Neural progenitor cell (in vitro differentiated cells): ENCODE data around the gene AKAP8L. TPM values are rescaled to one million over a fixed set of nuclear protein-coding genes. Genes with fewer than 3 reads are reported as not detected.

ENCODE experiments used
- DNase-seq: peaks from one replicate; pipeline ENCODE4 v3.0.0-alpha.2; 2016; ENCODE audit warnings: low spot score
- H2AFZ ChIP-seq: fragments of 200-600 bp; sonication (generic); replicated peaks from 2 replicates; pipeline ENCODE4 v1.6.1; 2016; ENCODE audit warnings: antibody characterized with exemption
- H3F3A ChIP-seq: fragments of 200-600 bp; sonication (generic); 2 replicates; pipeline ENCODE4 v1.6.1; 2016; ENCODE audit warnings: antibody characterized with exemption, low read depth
- H3K27ac ChIP-seq: fragments of 200-600 bp; sonication (generic); 2 replicates; pipeline ENCODE4 v1.5.1; 2016; ENCODE audit warnings: mild to moderate bottlenecking
- H3K27me3 ChIP-seq: fragments of 200-600 bp; sonication (generic); 2 replicates; pipeline ENCODE4 v1.6.1; 2016; ENCODE audit warnings: mild to moderate bottlenecking, moderate library complexity
- H3K36me3 ChIP-seq: fragments of 200-600 bp; sonication (generic); 2 replicates; pipeline ENCODE4 v1.5.1; 2016
- H3K4me1 ChIP-seq: fragments of 200-600 bp; sonication (generic); 2 replicates; pipeline ENCODE4 v1.6.1; 2016; ENCODE audit warnings: mixed run types
- H3K4me2 ChIP-seq: fragments of 200-600 bp; sonication (generic); 2 replicates; pipeline ENCODE4 v1.6.1; 2016
- H3K4me3 ChIP-seq: fragments of 200-600 bp; sonication (generic); 2 replicates; pipeline ENCODE4 v1.5.1; 2016
- H3K79me2 ChIP-seq: fragments of 200-600 bp; sonication (generic); 2 replicates; pipeline ENCODE4 v1.6.1; 2016; ENCODE audit warnings: low read depth
- H3K9ac ChIP-seq: fragments of 200-600 bp; sonication (generic); 2 replicates; pipeline ENCODE4 v1.6.1; 2016
- H3K9me3 ChIP-seq: fragments of 200-600 bp; sonication (generic); 2 replicates; pipeline ENCODE4 v1.5.1; 2016; ENCODE audit warnings: low read depth
- H4K20me1 ChIP-seq: fragments of 200-600 bp; sonication (generic); 2 replicates; pipeline ENCODE4 v1.6.1; 2016; ENCODE audit warnings: low read depth
- H3K27ac Mint-ChIP-seq: 3 replicates; pipeline ENCODE4 v1.8.0; 2021; ENCODE audit warnings: mixed read lengths
- H3K27me3 Mint-ChIP-seq: 2 replicates; pipeline ENCODE4 v1.8.0; 2022; ENCODE audit warnings: low read depth, mild to moderate bottlenecking, inconsistent platforms, moderate library complexity, mixed read lengths; ENCODE audit not compliant: insufficient read depth
- H3K36me3 Mint-ChIP-seq: 3 replicates; pipeline ENCODE4 v1.8.0; 2021; ENCODE audit warnings: mixed read lengths
- H3K4me1 Mint-ChIP-seq: 3 replicates; pipeline ENCODE4 v1.8.0; 2021; ENCODE audit warnings: mixed read lengths
- H3K4me3 Mint-ChIP-seq: 3 replicates; pipeline ENCODE4 v1.8.0; 2021; ENCODE audit warnings: mild to moderate bottlenecking, moderate library complexity, mixed read lengths
- H3K9me3 Mint-ChIP-seq: 3 replicates; pipeline ENCODE4 v1.8.0; 2020; ENCODE audit warnings: mixed read lengths
- CTCF ChIP-seq: fragments of 200-600 bp; sonication (generic); IDR thresholded peaks from 2 replicates; pipeline ENCODE4 v1.5.1; 2017; ENCODE audit warnings: antibody characterized with exemption, mild to moderate bottlenecking
- EZH2 ChIP-seq: fragments of 200-600 bp; sonication (generic); IDR thresholded peaks from 2 replicates; pipeline ENCODE4 v1.6.1; 2017; ENCODE audit warnings: antibody characterized with exemption, mild to moderate bottlenecking, moderate library complexity
- EZH2phosphoT487 ChIP-seq: fragments of 200-600 bp; sonication (generic); IDR thresholded peaks from 2 replicates; pipeline ENCODE4 v1.6.1; 2017; ENCODE audit warnings: antibody characterized with exemption
- total RNA-seq: library from RNA; depleted of rRNA; stranded (reverse); fragments of >200 nt; gene quantifications from 2 replicates; pipeline ENCODE4 v1.2.3, GENCODE V29; 2015; ENCODE audit warnings: low replicate concordance

The AKAP8L gene
- total RNA-seq, 1 donor from 2014 or later, result 131 TPM

GRCh38 chr19:15438124-15438496, 19.3 kb upstream of the AKAP8L start:
- H3F3A ChIP-seq, result peaks cover 6% of the 10 kb centered on the region
- no peak overlapping the region for H3K4me3 ChIP-seq
- Mint-ChIP-seq H3K9me3 (no peaks in the 10 kb centered on the region), H3K4me3 (no peak overlapping the region), H3K36me3 (no peaks in the 10 kb centered on the region), H3K27me3 (peaks cover 9% of the 10 kb centered on the region), H3K4me1 (peaks cover 4% of the 10 kb centered on the region), H3K27ac (no peak overlapping the region)
- no peak overlapping the region for H3K9ac ChIP-seq
- H3K9me3 ChIP-seq, result no peaks in the 10 kb centered on the region
- H3K36me3 ChIP-seq, result no peaks in the 10 kb centered on the region
- no peak for DNase-seq
- no peaks in the 10 kb centered on the region for H3K4me1 ChIP-seq
- H3K79me2 ChIP-seq, result no peaks in the 10 kb centered on the region
- no peak overlapping the region for H3K4me2 ChIP-seq
- H2AFZ ChIP-seq, result no peak overlapping the region
- H3K27me3 ChIP-seq, result no peaks in the 10 kb centered on the region
- H4K20me1 ChIP-seq, result no peaks in the 10 kb centered on the region
- H3K27ac ChIP-seq, result no peak overlapping the region
- TF ChIP-seq CTCF (no peak), EZH2 (no peak), EZH2phosphoT487 (no peak)

- no peaks in the 10 kb centered on the region for H4K20me1 ChIP-seq
- no peak overlapping the region for H3K9ac ChIP-seq
- no peak overlapping the region for H2AFZ ChIP-seq
- Mint-ChIP-seq H3K4me1 (peaks cover 6% of the 10 kb centered on the region), H3K36me3 (no peaks in the 10 kb centered on the region), H3K4me3 (no peak overlapping the region), H3K27me3 (peaks cover 9% of the 10 kb centered on the region), H3K9me3 (no peaks in the 10 kb centered on the region), H3K27ac (no peak overlapping the region)
- no peaks in the 10 kb centered on the region for H3K27me3 ChIP-seq
- no peak overlapping the region for H3K27ac ChIP-seq
- DNase-seq, result no peak
- peaks cover 11% of the 10 kb centered on the region for H3F3A ChIP-seq
- no peaks in the 10 kb centered on the region for H3K36me3 ChIP-seq
- H3K4me2 ChIP-seq, result no peak overlapping the region
- no peaks in the 10 kb centered on the region for H3K4me1 ChIP-seq
- H3K4me3 ChIP-seq, result no peak overlapping the region
- TF ChIP-seq EZH2phosphoT487 (no peak), EZH2 (no peak), CTCF (no peak)
- no peaks in the 10 kb centered on the region for H3K9me3 ChIP-seq
- H3K79me2 ChIP-seq, result no peaks in the 10 kb centered on the region
Measured at GRCh38 chr19:15437355-15438123, 18.8 kb upstream of the AKAP8L start.

- no peaks in the 10 kb centered on the region for H3K27me3 ChIP-seq
- peaks cover under 1% of the 10 kb centered on the region for H4K20me1 ChIP-seq
- Mint-ChIP-seq H3K4me1 (peaks cover 8% of the 10 kb centered on the region), H3K4me3 (no peak overlapping the region), H3K27me3 (peaks cover 9% of the 10 kb centered on the region), H3K27ac (no peak overlapping the region), H3K9me3 (no peaks in the 10 kb centered on the region), H3K36me3 (no peaks in the 10 kb centered on the region)
- DNase-seq, result no peak
- H3K9ac ChIP-seq, result no peak overlapping the region
- no peak overlapping the region for H3K4me3 ChIP-seq
- no peak overlapping the region for H3K4me2 ChIP-seq
- no peaks in the 10 kb centered on the region for H3K9me3 ChIP-seq
- no peak overlapping the region for H3K27ac ChIP-seq
- H3K4me1 ChIP-seq, result no peaks in the 10 kb centered on the region
- peaks cover 11% of the 10 kb centered on the region for H3F3A ChIP-seq
- no peaks in the 10 kb centered on the region for H3K36me3 ChIP-seq
- H2AFZ ChIP-seq, result no peak overlapping the region
- H3K79me2 ChIP-seq, result peaks cover 5% of the 10 kb centered on the region
- TF ChIP-seq EZH2phosphoT487 (no peak), EZH2 (no peak), CTCF (no peak)
Measured at GRCh38 chr19:15436826-15437110, 18.0 kb upstream of the AKAP8L start.
